ENCODE data around the gene SMIM45.

Gene SMIM45

DNA sequence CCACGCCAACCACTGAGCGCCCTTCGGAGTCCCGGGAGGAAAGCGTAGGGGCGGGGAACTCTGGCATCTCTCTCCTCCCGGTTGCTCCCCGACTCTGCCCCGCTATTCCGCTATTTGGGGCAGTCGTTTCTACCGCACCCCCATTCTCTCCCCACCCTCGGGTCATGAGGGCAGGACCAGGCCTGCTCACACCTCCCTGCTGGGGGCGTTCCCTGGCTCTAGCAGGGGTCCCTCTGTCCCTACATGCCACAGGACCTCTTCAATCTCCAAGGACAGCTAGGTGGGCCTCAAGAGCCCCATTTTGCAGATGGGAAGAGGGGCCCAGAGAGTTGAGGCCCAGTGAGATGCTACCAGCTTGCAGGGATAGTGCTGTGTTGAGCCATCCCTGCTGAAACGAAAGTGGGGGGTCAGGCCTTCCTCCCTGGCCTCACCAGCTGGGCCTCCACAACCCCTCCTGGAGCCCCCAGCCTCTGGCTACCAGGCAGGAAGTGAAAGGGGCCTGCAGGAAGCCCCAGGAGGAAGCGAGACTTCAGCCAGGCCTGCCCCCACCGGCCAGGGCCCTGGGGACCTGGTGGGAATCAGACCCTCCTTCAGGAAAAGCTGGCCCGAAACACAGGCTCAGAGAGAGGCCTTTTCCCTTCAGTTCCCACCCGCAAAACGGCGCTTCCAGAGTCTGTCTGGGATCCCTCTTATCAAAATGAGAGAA is 31.5 kb upstream of the SMIM45 start:
- no peak for DNase-seq
- H3K4me3 ChIP-seq, result no peak overlapping the region
- TF ChIP-seq POLR2A (IDR thresholded peaks at IDR 0.05), result no peak
- no peak for TF ChIP-seq EP300 (IDR thresholded peaks at IDR 0.05)
- TF ChIP-seq, protein P1, sequence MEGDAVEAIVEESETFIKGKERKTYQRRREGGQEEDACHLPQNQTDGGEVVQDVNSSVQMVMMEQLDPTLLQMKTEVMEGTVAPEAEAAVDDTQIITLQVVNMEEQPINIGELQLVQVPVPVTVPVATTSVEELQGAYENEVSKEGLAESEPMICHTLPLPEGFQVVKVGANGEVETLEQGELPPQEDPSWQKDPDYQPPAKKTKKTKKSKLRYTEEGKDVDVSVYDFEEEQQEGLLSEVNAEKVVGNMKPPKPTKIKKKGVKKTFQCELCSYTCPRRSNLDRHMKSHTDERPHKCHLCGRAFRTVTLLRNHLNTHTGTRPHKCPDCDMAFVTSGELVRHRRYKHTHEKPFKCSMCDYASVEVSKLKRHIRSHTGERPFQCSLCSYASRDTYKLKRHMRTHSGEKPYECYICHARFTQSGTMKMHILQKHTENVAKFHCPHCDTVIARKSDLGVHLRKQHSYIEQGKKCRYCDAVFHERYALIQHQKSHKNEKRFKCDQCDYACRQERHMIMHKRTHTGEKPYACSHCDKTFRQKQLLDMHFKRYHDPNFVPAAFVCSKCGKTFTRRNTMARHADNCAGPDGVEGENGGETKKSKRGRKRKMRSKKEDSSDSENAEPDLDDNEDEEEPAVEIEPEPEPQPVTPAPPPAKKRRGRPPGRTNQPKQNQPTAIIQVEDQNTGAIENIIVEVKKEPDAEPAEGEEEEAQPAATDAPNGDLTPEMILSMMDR (IDR thresholded peaks at IDR 0.05), result no peak
- H3K27me3 ChIP-seq, result peaks cover 2% of the 10 kb centered on the region
- intact Hi-C loops (cut with DNase I), result no loop called here
- no peak overlapping the region for H3K27ac ChIP-seq
- H3K9me3 ChIP-seq, result no peaks in the 10 kb centered on the region
- peaks cover 5% of the 10 kb centered on the region for H3K4me1 ChIP-seq (ENCODE audit: insufficient read depth)
- WGBS, 3 donors, result 48 to 55% (median 50%) methylated on average over 21 of the region's 21 CpGs
- no peaks in the 10 kb centered on the region for H3K36me3 ChIP-seq

DNA sequence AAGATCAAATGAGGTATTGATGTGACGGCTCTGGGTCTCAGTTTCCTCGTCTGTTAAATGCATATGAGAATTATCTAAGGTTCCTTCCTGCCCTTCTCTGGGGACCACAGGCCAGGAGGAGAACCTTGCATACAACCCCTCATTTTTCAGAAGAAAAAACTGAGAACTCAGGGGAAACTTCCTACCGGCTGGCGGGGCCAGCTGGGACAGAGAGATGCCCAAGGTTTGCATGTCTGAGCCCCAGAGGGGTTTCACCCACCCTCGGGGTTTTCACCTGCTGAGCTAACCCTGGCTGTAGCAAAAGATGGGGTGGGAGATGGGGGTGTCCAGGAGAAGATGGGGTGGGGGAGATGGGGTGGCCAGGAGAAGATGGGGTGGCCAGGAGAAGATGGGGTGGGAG is 29.6 kb upstream of the SMIM45 start:
- WGBS, 3 donors, result 87 to 92% (median 89%) methylated on average over 5 of the region's 5 CpGs
- intact Hi-C loops (cut with DNase I), result no loop called here

DNA sequence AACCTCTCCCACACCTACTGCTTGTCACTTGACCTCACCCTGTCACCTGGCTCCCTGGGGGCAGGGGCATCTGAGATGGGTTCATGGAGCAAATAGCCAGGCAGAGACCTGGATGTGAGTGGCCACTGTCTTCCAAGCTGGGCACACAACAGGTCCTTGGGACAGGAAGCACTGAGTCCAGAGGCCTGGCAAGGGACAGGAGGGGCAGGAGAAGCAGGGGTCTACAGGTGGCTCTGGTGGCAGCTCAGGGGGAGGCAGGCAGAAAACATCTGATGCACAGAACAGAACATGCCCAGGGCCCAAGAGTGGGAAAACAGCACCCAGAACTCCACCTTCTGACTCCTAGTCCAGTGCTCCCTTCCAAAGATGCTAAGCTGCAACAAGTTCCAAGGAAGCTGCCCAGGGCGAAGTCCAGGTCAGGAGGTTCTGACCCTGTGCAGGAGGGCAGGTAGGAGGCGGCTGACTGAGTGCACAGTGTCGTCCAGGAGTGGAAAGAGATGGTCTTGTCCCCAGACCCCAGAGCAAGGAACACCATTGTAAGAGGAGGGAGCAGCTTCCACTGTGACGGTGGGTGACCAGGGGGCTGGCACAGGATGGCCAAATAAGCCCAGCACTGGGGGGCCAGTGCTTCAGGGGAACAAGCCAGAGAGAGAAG is 28.9 kb upstream of the SMIM45 start:
- Histone ChIP-seq H3K27ac (no peak overlapping the region), H3K4me3 (no peak overlapping the region), H3K27me3 (no peaks in the 10 kb centered on the region), H3K36me3 (no peaks in the 10 kb centered on the region), H3K4me1 (ENCODE audit: insufficient read depth) (peaks cover 8% of the 10 kb centered on the region), H3K9me3 (no peaks in the 10 kb centered on the region)
- intact Hi-C loops (cut with DNase I), result no loop called here
- WGBS, 3 donors, result 90 to 91% (median 90%) methylated on average over 4 of the region's 4 CpGs
- TF ChIP-seq POLR2A (IDR thresholded peaks at IDR 0.05) (no peak), EP300 (IDR thresholded peaks at IDR 0.05) (no peak)
- TF ChIP-seq, protein P1 (IDR thresholded peaks at IDR 0.05), result no peak
- DNase-seq, result no peak

More for the DNA sequence above, 29.6 kb upstream of the SMIM45 start:
- peaks cover 8% of the 10 kb centered on the region for H3K4me1 ChIP-seq (ENCODE audit: insufficient read depth)
- H3K36me3 ChIP-seq, result no peaks in the 10 kb centered on the region
- no peaks in the 10 kb centered on the region for H3K9me3 ChIP-seq
- TF ChIP-seq, protein P1 (IDR thresholded peaks at IDR 0.05), result no peak
- TF ChIP-seq POLR2A (IDR thresholded peaks at IDR 0.05) (no peak), EP300 (IDR thresholded peaks at IDR 0.05) (no peak)
- no peak overlapping the region for H3K27ac ChIP-seq
- no peak for DNase-seq
- H3K27me3 ChIP-seq, result no peaks in the 10 kb centered on the region
- no peak overlapping the region for H3K4me3 ChIP-seq

DNA sequence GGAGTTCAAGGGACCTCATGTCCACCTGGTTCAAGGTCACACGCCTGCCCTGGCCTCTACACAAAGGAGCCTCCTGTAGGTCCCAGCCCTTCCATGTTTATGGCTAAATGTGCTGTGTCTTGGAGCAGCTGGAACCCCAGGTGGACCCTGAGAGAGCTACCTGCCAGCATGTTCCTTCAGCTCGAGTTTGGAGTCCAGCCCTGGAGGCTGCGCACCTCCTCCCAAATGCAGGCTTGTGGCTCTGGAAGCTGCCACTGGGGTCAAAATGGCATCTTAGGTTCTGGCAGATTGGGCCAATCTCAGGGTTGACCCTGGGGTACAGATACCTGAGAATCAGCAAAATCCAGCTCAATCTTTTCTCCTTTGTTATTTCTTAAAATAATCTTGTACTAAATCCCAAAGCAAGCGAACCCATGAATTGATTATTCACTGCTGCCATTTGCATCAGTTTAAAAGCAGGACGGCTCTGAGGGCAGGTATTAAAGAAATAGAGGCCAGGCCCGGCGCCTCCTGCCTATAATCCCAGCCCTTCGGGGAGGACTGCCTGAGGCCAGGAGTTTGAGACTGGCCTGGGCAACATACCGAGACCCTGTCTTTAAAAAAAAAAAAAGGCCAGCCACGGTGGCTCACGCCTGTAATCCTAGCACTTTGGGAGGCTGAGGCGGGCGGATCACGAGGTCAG is 28.2 kb upstream of the SMIM45 start:
- H3K27ac ChIP-seq, result no peak overlapping the region
- H3K4me1 ChIP-seq (ENCODE audit: insufficient read depth), result peaks cover 8% of the 10 kb centered on the region
- H3K4me3 ChIP-seq, result no peak overlapping the region
- H3K36me3 ChIP-seq, result no peaks in the 10 kb centered on the region
- no peaks in the 10 kb centered on the region for H3K9me3 ChIP-seq
- no peaks in the 10 kb centered on the region for H3K27me3 ChIP-seq
- TF ChIP-seq, protein P1 (IDR thresholded peaks at IDR 0.05), result no peak
- no peak for TF ChIP-seq EP300 (IDR thresholded peaks at IDR 0.05)
- TF ChIP-seq POLR2A (IDR thresholded peaks at IDR 0.05), result no peak
- intact Hi-C loops (cut with DNase I), result no loop called here
- no peak for DNase-seq
- 90 to 94% (median 93%) methylated on average over 14 of the region's 14 CpGs for WGBS, 3 donors

All from ovary (tissue), 7 donors.